Measurements from ENCODE around the gene JAG2. TPM values are rescaled to one million over a fixed set of nuclear protein-coding genes. Genes with fewer than 3 reads are reported as not detected.

Gene JAG2
- total and polyA plus RNA-seq, 4 experiments from 2014 or later, result 0.29 to 0.80 TPM; not detected in 2

DNA sequence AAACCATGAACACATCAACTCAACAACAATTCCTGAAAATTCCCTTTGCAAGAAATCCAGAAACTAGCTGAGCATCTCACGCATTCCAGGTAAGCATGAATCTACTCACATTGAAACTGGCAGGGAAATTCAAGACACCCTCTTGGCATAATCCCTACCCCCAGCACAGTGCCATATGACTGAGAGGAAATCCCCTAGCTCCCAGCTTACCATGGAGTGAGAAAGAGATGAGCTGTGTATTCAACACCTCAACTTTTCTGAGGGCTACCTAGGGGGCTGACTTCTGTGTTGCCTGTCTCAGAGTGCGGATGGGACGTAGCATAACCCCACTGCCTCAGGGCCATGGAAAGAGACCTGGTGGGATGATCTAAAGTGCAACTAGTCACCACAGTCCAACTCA lies 65.7 kb downstream of the JAG2 start:
- Histone ChIP-seq H3K9me3 (ENCODE audit: control insufficient read depth in 1 of 2, low read length in 2 of 2) (no peaks in the 10 kb centered on the region), H3K4me1 (ENCODE audit: insufficient read depth, low read length) (no peaks in the 10 kb centered on the region), H3K27ac (ENCODE audit: low read depth, low read length) (no peak overlapping the region), H3K36me3 (ENCODE audit: insufficient read depth, low read length) (no peaks in the 10 kb centered on the region), H3K27me3 (ENCODE audit: insufficient read depth, low read length) (peaks cover 5% of the 10 kb centered on the region), H3K4me3 (ENCODE audit: low read length in 2 of 2) (no peak overlapping the region)
- intact Hi-C loops (cut with micrococcal nuclease), result no loop called here
- H3K27me3 Mint-ChIP-seq, result peaks cover 24 to 32% of the 10 kb centered on the region in 2 donors
- peaks cover 0 to 7% (median 3%) of the 10 kb centered on the region in 8 donors for H3K9me3 Mint-ChIP-seq
- peak overlapping the region in 1 of 7 donors; percentile 70 for H3K27ac Mint-ChIP-seq
- no peak for DNase-seq
- no peak overlapping the region for H3K4me3 Mint-ChIP-seq
- peaks cover 0 to 5% (median 4%) of the 10 kb centered on the region in 4 donors for H3K4me1 Mint-ChIP-seq
- CTCF ChIA-PET (ENCODE audit: partially characterized antibody), result interaction anchor here (1.4 kb wide), 1 partner anchor 13 kb away, joined by 5 read pairs; no protein-coding TSS in a partner anchor
- peaks cover 0 to 7% of the 10 kb centered on the region in 2 donors for H3K36me3 Mint-ChIP-seq
- POLR2A ChIA-PET (ENCODE audit: partially characterized antibody), result no interaction called here

GRCh38 chr14:105102361-105102870 lies 66.2 kb downstream of the JAG2 start:
- H3K9me3 Mint-ChIP-seq, result peaks cover 0 to 7% (median 3%) of the 10 kb centered on the region in 8 donors

DNA sequence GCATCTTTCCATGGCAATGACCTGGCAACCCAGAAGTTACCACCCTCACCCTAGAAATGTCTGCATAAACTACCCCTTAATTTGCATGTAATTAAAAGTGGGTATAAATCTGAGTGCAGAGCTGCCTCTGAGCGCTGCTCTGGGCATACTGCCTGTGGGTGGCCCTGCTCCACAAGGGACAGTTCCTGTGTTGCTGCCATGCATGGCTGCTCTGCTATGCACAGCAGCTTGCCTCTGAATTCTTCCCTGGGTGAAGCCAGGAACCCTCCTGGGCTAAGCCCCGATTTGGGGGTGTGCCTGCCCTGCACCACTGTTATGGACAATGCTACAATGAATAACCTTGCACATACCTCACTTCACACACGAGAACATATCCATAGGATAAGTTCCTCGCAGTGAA lies 67.7 kb downstream of the JAG2 start:
- Histone ChIP-seq H3K36me3 (ENCODE audit: insufficient read depth, low read length) (no peaks in the 10 kb centered on the region), H3K27me3 (ENCODE audit: insufficient read depth, low read length) (peaks cover 5% of the 10 kb centered on the region), H3K4me3 (ENCODE audit: low read length in 2 of 2) (no peak overlapping the region), H3K4me1 (ENCODE audit: insufficient read depth, low read length) (no peaks in the 10 kb centered on the region), H3K9me3 (ENCODE audit: control insufficient read depth in 1 of 2, low read length in 2 of 2) (no peaks in the 10 kb centered on the region), H3K27ac (ENCODE audit: low read depth, low read length) (no peak overlapping the region)
- ChIA-PET CTCF (ENCODE audit: partially characterized antibody) (no interaction called here), POLR2A (ENCODE audit: partially characterized antibody) (no interaction called here)
- Mint-ChIP-seq H3K27me3 (peaks cover 17 to 23% of the 10 kb centered on the region in 2 donors), H3K27ac (no peak overlapping the region), H3K36me3 (peaks cover 0 to 7% of the 10 kb centered on the region in 2 donors), H3K9me3 (peaks cover 0 to 7% (median 3%) of the 10 kb centered on the region in 8 donors), H3K4me1 (peaks cover 4 to 5% (median 5%) of the 10 kb centered on the region in 4 donors), H3K4me3 (no peak overlapping the region)
- no peak for DNase-seq
- intact Hi-C loops (cut with micrococcal nuclease), result no loop called here

More at GRCh38 chr14:105102361-105102870, 66.2 kb downstream of the JAG2 start:
- intact Hi-C loops (cut with micrococcal nuclease), result no loop called here
- no peak overlapping the region for H3K4me3 ChIP-seq (ENCODE audit: low read length in 2 of 2)
- ChIA-PET CTCF (ENCODE audit: partially characterized antibody) (interaction anchor here (0.9 to 1.4 kb wide), 3 partner anchors 13 to 232 kb away, joined by 3 to 5 read pairs (median 3); no protein-coding TSS in a partner anchor), POLR2A (ENCODE audit: partially characterized antibody) (no interaction called here)
- Mint-ChIP-seq H3K27me3 (peaks cover 24 to 32% of the 10 kb centered on the region in 2 donors), H3K36me3 (peaks cover 0 to 7% of the 10 kb centered on the region in 2 donors), H3K27ac (no peak overlapping the region), H3K4me3 (no peak overlapping the region), H3K4me1 (peaks cover 0 to 5% (median 4%) of the 10 kb centered on the region in 4 donors)
- no peak for DNase-seq
- no peaks in the 10 kb centered on the region for H3K4me1 ChIP-seq (ENCODE audit: insufficient read depth, low read length)
- no peaks in the 10 kb centered on the region for H3K9me3 ChIP-seq (ENCODE audit: control insufficient read depth in 1 of 2, low read length in 2 of 2)
- peaks cover 5% of the 10 kb centered on the region for H3K27me3 ChIP-seq (ENCODE audit: insufficient read depth, low read length)
- H3K27ac ChIP-seq (ENCODE audit: low read depth, low read length), result no peak overlapping the region
- H3K36me3 ChIP-seq (ENCODE audit: insufficient read depth, low read length), result no peaks in the 10 kb centered on the region

GRCh38 chr14:105099778-105100177 lies 68.8 kb downstream of the JAG2 start:
- H3K4me1 Mint-ChIP-seq, result peaks cover 0 to 8% (median 2%) of the 10 kb centered on the region in 4 donors
- DNase-seq, result no peak
- H3K36me3 Mint-ChIP-seq, result peaks cover 0 to 7% of the 10 kb centered on the region in 2 donors
- no peak overlapping the region for H3K4me3 ChIP-seq (ENCODE audit: low read length in 2 of 2)
- no peak overlapping the region for H3K27ac ChIP-seq (ENCODE audit: low read depth, low read length)
- H3K4me1 ChIP-seq (ENCODE audit: insufficient read depth, low read length), result no peaks in the 10 kb centered on the region
- H3K36me3 ChIP-seq (ENCODE audit: insufficient read depth, low read length), result no peaks in the 10 kb centered on the region
- CTCF ChIA-PET (ENCODE audit: partially characterized antibody), result no interaction called here
- no peak overlapping the region for H3K4me3 Mint-ChIP-seq
- peaks cover 0 to 7% (median 3%) of the 10 kb centered on the region in 8 donors for H3K9me3 Mint-ChIP-seq
- H3K27me3 ChIP-seq (ENCODE audit: insufficient read depth, low read length), result peaks cover 5% of the 10 kb centered on the region
- intact Hi-C loops (cut with micrococcal nuclease), result no loop called here
- POLR2A ChIA-PET (ENCODE audit: partially characterized antibody), result no interaction called here
- H3K27me3 Mint-ChIP-seq, result peaks cover 12 to 18% of the 10 kb centered on the region in 2 donors
- no peaks in the 10 kb centered on the region for H3K9me3 ChIP-seq (ENCODE audit: control insufficient read depth in 1 of 2, low read length in 2 of 2)
- H3K27ac Mint-ChIP-seq, result peak overlapping the region in 1 of 7 donors; percentile 37

DNA sequence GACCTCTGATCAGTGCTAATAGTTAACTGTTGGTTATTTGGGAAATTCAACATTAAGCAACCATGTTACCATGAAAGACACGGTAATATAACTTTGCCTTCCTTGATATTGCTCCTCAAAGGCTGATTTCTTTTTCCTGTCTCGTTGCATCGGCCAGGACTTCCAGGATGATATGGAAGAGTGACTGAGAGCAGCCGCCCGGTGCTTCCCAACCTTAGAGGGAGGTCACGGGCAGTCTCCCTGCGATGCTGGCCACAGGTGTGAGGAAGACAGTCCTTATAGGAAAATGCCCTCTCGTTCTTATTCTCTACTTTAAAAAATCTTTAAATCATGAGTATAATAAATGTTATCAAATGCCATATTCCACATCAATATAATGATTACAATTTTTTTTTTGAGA lies 70.3 kb downstream of the JAG2 start:
- peaks cover 4 to 16% (median 10%) of the 10 kb centered on the region in 4 donors for H3K4me1 Mint-ChIP-seq
- no peak overlapping the region for H3K4me3 Mint-ChIP-seq
- Histone ChIP-seq H3K36me3 (ENCODE audit: insufficient read depth, low read length) (no peaks in the 10 kb centered on the region), H3K4me1 (ENCODE audit: insufficient read depth, low read length) (peaks cover 9% of the 10 kb centered on the region), H3K27me3 (ENCODE audit: insufficient read depth, low read length) (peaks cover 5% of the 10 kb centered on the region), H3K4me3 (ENCODE audit: low read length in 2 of 2) (no peak overlapping the region), H3K9me3 (ENCODE audit: control insufficient read depth in 1 of 2, low read length in 2 of 2) (no peaks in the 10 kb centered on the region), H3K27ac (ENCODE audit: low read depth, low read length) (no peak overlapping the region)
- H3K27me3 Mint-ChIP-seq, result peaks cover 4 to 14% of the 10 kb centered on the region in 2 donors
- H3K9me3 Mint-ChIP-seq, result peaks cover 0 to 3% (median 0%) of the 10 kb centered on the region in 8 donors
- no peaks in the 10 kb centered on the region for H3K36me3 Mint-ChIP-seq
- intact Hi-C loops (cut with micrococcal nuclease), result no loop called here
- ChIA-PET POLR2A (ENCODE audit: partially characterized antibody) (no interaction called here), CTCF (ENCODE audit: partially characterized antibody) (interaction anchor here (1.0 to 1.2 kb wide), 2 partner anchors 8 to 11 kb away, joined by 3 to 4 read pairs; no protein-coding TSS in a partner anchor)
- DNase-seq, result no peak
- H3K27ac Mint-ChIP-seq, result no peak overlapping the region

DNA sequence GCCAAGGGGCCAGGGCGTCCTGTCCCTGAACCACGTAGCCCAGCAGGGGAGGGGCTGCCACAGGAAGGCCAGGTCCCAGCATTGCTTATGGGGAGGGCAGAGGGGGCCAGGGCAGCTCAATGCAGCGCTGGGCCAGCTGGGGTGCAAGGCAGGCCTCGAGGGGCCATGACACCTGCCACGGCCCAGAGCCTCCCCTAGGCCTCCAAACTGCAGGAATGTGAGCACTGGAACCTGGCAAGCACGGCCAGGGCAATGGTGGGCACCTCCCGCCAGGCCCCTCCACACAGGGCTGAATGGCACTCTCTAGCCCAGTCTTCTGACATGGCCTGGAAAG lies 70.8 kb downstream of the JAG2 start:
- Mint-ChIP-seq H3K9me3 (peaks cover 0 to 3% (median 0%) of the 10 kb centered on the region in 8 donors), H3K4me3 (no peak overlapping the region), H3K4me1 (peaks cover 4 to 16% (median 10%) of the 10 kb centered on the region in 4 donors), H3K27ac (no peak overlapping the region), H3K36me3 (no peaks in the 10 kb centered on the region), H3K27me3 (peaks cover 4 to 10% of the 10 kb centered on the region in 2 donors)
- Histone ChIP-seq H3K27me3 (ENCODE audit: insufficient read depth, low read length) (peaks cover 5% of the 10 kb centered on the region), H3K4me3 (ENCODE audit: low read length in 2 of 2) (no peak overlapping the region), H3K27ac (ENCODE audit: low read depth, low read length) (no peak overlapping the region), H3K4me1 (ENCODE audit: insufficient read depth, low read length) (peaks cover 10% of the 10 kb centered on the region), H3K9me3 (ENCODE audit: control insufficient read depth in 1 of 2, low read length in 2 of 2) (no peaks in the 10 kb centered on the region), H3K36me3 (ENCODE audit: insufficient read depth, low read length) (no peaks in the 10 kb centered on the region)
- CTCF ChIA-PET (ENCODE audit: partially characterized antibody), result interaction anchor here (1.2 kb wide), 1 partner anchor 10 kb away, joined by 4 read pairs; no protein-coding TSS in a partner anchor
- intact Hi-C loops (cut with micrococcal nuclease), result no loop called here
- DNase-seq, result no peak
- POLR2A ChIA-PET (ENCODE audit: partially characterized antibody), result no interaction called here

GRCh38 chr14:105096206-105096875 lies 72.2 kb downstream of the JAG2 start:
- Histone ChIP-seq H3K4me1 (ENCODE audit: insufficient read depth, low read length) (peaks cover 18% of the 10 kb centered on the region), H3K27ac (ENCODE audit: low read depth, low read length) (no peak overlapping the region), H3K36me3 (ENCODE audit: insufficient read depth, low read length) (no peaks in the 10 kb centered on the region), H3K27me3 (ENCODE audit: insufficient read depth, low read length) (no peaks in the 10 kb centered on the region), H3K4me3 (ENCODE audit: low read length in 2 of 2) (no peak overlapping the region), H3K9me3 (ENCODE audit: control insufficient read depth in 1 of 2, low read length in 2 of 2) (no peaks in the 10 kb centered on the region)
- peaks cover 4 to 22% (median 10%) of the 10 kb centered on the region in 4 donors for H3K4me1 Mint-ChIP-seq
- CTCF ChIA-PET (ENCODE audit: partially characterized antibody), result interaction anchor here (1.0 to 1.9 kb wide), 2 partner anchors 9 to 50 kb away, joined by 3 to 7 read pairs; no protein-coding TSS in a partner anchor
- POLR2A ChIA-PET (ENCODE audit: partially characterized antibody), result interaction anchor here (0.8 to 12.6 kb wide), 2 partner anchors 34 to 376 kb away, joined by 3 to 230 read pairs; partner anchors contain the start of gene GPR132
- DNase-seq, result no peak
- peak overlapping the region in 2 of 8 donors; percentile 9 to 63 for H3K4me3 Mint-ChIP-seq
- H3K36me3 Mint-ChIP-seq, result no peaks in the 10 kb centered on the region
- peaks cover 0 to 3% of the 10 kb centered on the region in 2 donors for H3K27me3 Mint-ChIP-seq
- peak overlapping the region in 2 of 7 donors; percentile 4 to 77 for H3K27ac Mint-ChIP-seq
- H3K9me3 Mint-ChIP-seq, result peaks cover 0 to 3% (median 0%) of the 10 kb centered on the region in 8 donors
- intact Hi-C loops (cut with micrococcal nuclease), result no loop called here

All from CD4-positive, alpha-beta memory T cell (primary cell).